ENCODE data around the gene CASD1. TPM values are rescaled to one million over a fixed set of nuclear protein-coding genes. Genes with fewer than 3 reads are reported as not detected.

The CASD1 gene
- total RNA-seq, 4 donors from 2014 or later, result 2.3 to 28.3 (median 10.8) TPM

DNA sequence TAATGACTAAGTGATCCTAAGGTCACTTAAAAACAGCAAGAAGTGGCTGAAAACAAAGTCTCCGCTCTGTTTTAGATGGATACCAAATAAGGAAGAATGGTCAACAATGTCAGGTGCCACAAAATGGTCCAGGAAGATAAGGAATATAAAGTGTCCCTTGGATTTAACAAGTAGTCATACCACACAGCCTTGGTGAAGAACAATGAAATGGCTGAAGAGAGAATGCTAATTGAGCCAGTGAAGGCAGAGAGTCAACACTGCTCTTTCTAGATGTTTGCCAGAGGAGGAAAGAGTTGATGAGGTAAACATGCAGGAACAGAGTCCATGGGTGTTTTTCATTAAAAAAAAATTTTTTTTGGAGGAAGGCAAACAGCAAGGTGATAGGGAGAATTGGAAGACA is 2.1 kb upstream of the CASD1 start:
- intact Hi-C loops (cut with DNase I), result no loop called here
- Histone ChIP-seq H3K27me3 (peaks cover 0 to 8% (median 0%) of the 10 kb centered on the region in 4 donors), H3K27ac (no peak overlapping the region), H3K36me3 (no peaks in the 10 kb centered on the region), H3K4me3 (no peak overlapping the region), H3K9me3 (no peaks in the 10 kb centered on the region), H3K4me1 (peaks cover 0 to 31% (median 12%) of the 10 kb centered on the region in 3 donors)
- no peak for DNase-seq
- TF ChIP-seq, protein P1, sequence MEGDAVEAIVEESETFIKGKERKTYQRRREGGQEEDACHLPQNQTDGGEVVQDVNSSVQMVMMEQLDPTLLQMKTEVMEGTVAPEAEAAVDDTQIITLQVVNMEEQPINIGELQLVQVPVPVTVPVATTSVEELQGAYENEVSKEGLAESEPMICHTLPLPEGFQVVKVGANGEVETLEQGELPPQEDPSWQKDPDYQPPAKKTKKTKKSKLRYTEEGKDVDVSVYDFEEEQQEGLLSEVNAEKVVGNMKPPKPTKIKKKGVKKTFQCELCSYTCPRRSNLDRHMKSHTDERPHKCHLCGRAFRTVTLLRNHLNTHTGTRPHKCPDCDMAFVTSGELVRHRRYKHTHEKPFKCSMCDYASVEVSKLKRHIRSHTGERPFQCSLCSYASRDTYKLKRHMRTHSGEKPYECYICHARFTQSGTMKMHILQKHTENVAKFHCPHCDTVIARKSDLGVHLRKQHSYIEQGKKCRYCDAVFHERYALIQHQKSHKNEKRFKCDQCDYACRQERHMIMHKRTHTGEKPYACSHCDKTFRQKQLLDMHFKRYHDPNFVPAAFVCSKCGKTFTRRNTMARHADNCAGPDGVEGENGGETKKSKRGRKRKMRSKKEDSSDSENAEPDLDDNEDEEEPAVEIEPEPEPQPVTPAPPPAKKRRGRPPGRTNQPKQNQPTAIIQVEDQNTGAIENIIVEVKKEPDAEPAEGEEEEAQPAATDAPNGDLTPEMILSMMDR (IDR thresholded peaks at IDR 0.05), result no peak
- TF ChIP-seq POLR2A (IDR thresholded peaks at IDR 0.05), result no peak
- 100% methylated on average over 1 of the region's 1 CpG for WGBS, 2 donors

DNA sequence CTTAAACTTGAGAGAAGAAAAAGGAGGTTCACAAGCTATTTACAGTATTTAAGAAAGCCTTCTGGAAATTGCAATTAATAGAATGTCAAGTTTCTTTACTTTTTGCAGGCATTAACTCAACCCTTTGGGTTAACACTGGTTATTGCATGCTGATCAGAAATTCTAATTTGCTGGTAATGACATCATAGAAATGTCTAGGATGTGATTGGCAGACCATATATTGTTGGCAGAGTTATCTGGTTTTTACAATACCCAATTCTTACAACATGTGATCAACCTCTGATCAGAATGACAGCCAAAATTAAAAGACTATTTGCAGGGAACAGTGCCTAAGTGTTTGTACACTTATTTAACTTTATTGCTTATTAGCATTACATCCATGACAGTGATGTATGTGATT is 1.6 kb upstream of the CASD1 start:
- H3K27me3 ChIP-seq, result peaks cover 0 to 3% (median 0%) of the 10 kb centered on the region in 4 donors
- H3K4me3 ChIP-seq, result no peak overlapping the region
- H3K27ac ChIP-seq, result no peak overlapping the region
- intact Hi-C loops (cut with DNase I), result no loop called here
- H3K9me3 ChIP-seq, result no peaks in the 10 kb centered on the region
- no peaks in the 10 kb centered on the region for H3K36me3 ChIP-seq
- peaks cover 0 to 36% (median 12%) of the 10 kb centered on the region in 3 donors for H3K4me1 ChIP-seq
- TF ChIP-seq, protein P1 (IDR thresholded peaks at IDR 0.05), result no peak
- no peak for TF ChIP-seq POLR2A (IDR thresholded peaks at IDR 0.05)
- DNase-seq, result no peak

DNA sequence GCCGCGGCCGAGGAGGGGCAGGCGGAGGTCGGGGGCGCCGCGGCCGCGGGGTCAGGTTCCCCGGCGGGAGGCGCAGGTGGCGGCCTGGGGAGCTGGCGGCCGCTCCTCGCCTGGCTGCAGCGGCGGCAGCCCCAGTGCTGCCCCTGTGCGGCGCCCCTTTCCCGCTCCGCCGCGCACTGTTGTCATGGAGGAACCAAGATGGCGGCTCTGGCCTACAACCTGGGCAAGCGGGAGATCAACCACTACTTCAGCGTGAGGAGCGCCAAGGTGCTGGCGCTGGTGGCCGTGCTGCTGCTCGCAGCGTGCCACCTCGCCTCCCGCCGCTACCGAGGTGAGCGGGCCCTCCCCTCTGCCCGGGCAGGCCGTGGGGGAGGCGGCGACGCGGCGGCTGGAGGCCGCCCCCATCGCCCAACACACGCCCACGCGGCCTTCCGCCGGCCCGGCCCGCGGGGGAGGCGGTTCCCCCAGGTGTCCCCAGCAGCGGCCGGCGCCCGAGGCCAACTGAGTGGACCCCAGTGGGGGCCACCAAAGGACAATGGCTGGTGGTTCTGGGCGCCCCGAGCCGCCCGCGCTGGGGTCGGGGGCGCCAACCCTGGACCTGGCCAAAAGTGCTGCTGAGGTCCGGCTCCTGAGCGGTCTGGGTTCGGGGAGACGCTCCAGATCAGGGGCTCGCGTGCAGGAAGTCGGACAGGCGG is 425 bp downstream of the CASD1 start:
- Histone ChIP-seq H3K27ac (peak overlapping the region; percentile 89 to 94 (median 92)), H3K9me3 (no peaks in the 10 kb centered on the region), H3K36me3 (no peaks in the 10 kb centered on the region), H3K4me3 (peak overlapping the region; percentile 66 to 96 (median 84)), H3K27me3 (no peaks in the 10 kb centered on the region), H3K4me1 (peaks cover 0 to 50% (median 12%) of the 10 kb centered on the region in 3 donors)
- 0% methylated on average over 1 of the region's 75 CpGs; no CpG with 5 or more reads in 1 of the 2 donors for WGBS, 2 donors
- no peak for DNase-seq
- TF ChIP-seq, protein P1 (IDR thresholded peaks at IDR 0.05), result no peak
- TF ChIP-seq POLR2A (IDR thresholded peaks at IDR 0.05), result peak in 2 of 4 donors; percentile 44 to 56
- intact Hi-C loops (cut with DNase I), result no loop called here

DNA sequence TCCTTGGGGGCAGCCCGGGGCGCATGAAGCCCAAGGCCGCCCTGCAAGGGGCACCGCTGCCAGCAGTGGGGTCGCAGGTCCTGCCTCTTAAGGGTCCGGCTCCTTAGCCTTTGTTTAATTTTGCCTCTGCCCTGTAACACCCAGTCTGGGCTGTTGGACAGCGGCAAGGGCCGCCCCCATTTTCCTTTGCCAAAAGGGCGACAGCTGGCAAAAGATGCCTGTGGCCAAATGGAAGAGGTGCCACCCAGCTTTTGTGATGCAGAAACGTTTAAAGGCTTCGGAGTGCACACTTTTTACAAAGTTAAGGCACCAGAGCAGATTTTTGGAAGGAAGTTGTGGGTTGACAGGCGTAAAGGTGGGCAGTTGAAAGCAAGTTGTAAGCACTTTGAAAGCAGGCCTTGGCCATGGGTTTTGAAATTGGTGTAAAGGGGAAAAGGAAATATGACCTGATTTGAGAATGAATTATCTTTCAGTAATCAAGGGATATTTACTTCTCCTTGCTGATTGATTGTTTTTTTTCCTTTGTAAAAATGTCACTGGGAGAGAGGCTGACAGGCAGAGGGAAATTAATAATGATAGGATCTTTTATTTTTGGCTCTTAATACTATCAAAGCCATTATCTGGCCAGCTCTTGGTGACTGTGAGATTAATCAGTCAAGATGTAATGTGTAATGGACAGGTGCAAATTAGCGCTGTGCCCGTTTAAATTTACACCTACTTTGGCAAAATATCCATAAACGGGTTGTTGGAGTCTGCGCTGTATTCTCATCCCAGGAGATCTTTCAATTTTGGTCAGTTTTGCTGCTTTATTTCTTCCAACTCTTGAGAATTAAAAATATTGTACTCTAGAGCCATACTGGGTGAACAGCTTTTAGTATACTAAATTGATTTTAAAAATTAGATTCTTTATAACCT is 1.2 kb downstream of the CASD1 start:
- TF ChIP-seq, protein P1 (IDR thresholded peaks at IDR 0.05), result no peak
- no peak for TF ChIP-seq POLR2A (IDR thresholded peaks at IDR 0.05)
- no peaks in the 10 kb centered on the region for H3K9me3 ChIP-seq
- peak overlapping the region; percentile 66 to 96 (median 84) for H3K4me3 ChIP-seq
- peak overlapping the region; percentile 89 to 94 (median 92) for H3K27ac ChIP-seq
- H3K4me1 ChIP-seq, result peaks cover 0 to 50% (median 12%) of the 10 kb centered on the region in 3 donors
- intact Hi-C loops (cut with DNase I), result no loop called here
- DNase-seq, result no peak
- no peaks in the 10 kb centered on the region for H3K27me3 ChIP-seq
- 33 to 34% methylated on average over 7 to 8 of the region's 16 CpGs for WGBS, 2 donors
- H3K36me3 ChIP-seq, result no peaks in the 10 kb centered on the region

DNA sequence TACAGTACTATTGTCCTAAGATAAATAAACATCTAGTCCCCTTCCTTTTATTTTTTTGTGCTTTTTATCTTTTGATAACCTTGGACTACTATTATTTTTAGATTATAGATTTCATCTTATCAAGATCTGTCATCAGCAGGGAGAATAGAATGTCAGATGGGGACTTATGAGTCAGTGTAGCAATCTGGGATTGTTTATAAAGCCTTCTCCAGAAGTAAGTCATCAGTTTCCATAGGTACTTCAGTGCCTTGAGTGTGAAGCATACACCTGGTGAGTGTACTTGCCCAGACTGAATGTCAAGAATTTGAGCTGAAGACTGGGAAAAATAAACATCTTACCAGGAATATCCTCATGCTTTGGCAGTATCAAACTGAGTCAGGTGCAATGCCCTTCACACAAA is 2.1 kb downstream of the CASD1 start:
- no peak overlapping the region for H3K4me3 ChIP-seq
- H3K4me1 ChIP-seq, result peaks cover 0 to 50% (median 12%) of the 10 kb centered on the region in 3 donors
- H3K9me3 ChIP-seq, result no peaks in the 10 kb centered on the region
- H3K27me3 ChIP-seq, result no peaks in the 10 kb centered on the region
- intact Hi-C loops (cut with DNase I), result no loop called here
- no peaks in the 10 kb centered on the region for H3K36me3 ChIP-seq
- no peak overlapping the region for H3K27ac ChIP-seq
- no peak for DNase-seq
- TF ChIP-seq POLR2A (IDR thresholded peaks at IDR 0.05), result no peak
- TF ChIP-seq, protein P1 (IDR thresholded peaks at IDR 0.05), result no peak

All from esophagus squamous epithelium (tissue), 5 donors.